D721Med (cell line): Measurements from ENCODE around the gene GRM3.
"Not testable (repeated sequence)": the region's sequence is repeated elsewhere in the genome, so short reads cannot be mapped to it uniquely, and the experiment has no call there.

Experiments used
- DNase-seq: peaks from one replicate; pipeline ENCODE4 v3.0.0; 2011; ENCODE audit warnings: low spot score; ENCODE audit not compliant: insufficient read length
- FAIRE-seq: peaks from 2 replicates; lab custom pipeline; 2011; peaks lifted over from hg19 to GRCh38; lab: Jason Lieb, UNC
- CTCF ChIP-seq: IDR thresholded peaks from 2 replicates; pipeline ENCODE4 v1.5.1; 2012; ENCODE audit warnings: mild to moderate bottlenecking, control low read depth; ENCODE audit not compliant: insufficient read depth; ENCODE audit errors: missing control alignments

Gene GRM3

DNA sequence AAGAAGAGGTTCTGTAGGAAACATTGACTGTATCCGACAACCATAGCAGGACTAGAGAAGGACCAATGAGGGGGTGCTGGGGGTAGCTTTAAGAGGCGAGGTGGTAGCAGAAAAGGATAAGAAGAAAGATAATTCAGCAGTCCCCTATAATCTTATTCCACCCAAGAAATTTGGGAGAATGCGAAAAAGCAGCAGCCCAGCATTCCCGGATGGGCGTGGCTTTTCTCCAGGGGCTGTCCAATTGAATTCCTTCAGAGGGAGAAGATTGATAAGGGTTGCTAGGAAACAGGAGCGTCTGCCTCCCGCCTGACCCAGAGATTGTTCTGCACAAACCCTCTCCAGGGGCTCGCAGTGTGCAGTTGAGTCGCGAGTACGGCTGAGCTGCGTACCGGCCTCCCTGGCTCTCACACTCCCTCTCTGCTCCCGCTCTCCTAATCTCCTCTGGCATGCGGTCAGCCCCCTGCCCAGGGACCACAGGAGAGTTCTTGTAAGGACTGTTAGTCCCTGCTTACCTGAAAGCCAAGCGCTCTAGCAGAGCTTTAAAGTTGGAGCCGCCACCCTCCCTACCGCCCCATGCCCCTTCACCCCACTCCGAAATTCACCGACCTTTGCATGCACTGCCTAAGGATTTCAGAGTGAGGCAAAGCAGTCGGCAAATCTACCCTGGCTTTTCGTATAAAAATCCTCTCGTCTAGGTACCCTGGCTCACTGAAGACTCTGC lies at the start of gene GRM3:
Gene GRM3, plus strand, starts transcription at position 349 of the 721 bp plus-strand sequence. CDS start 121,237 bp downstream, outside the sequence.
- no peak for TF ChIP-seq CTCF
- DNase-seq = no peak
- no peak for FAIRE-seq

DNA sequence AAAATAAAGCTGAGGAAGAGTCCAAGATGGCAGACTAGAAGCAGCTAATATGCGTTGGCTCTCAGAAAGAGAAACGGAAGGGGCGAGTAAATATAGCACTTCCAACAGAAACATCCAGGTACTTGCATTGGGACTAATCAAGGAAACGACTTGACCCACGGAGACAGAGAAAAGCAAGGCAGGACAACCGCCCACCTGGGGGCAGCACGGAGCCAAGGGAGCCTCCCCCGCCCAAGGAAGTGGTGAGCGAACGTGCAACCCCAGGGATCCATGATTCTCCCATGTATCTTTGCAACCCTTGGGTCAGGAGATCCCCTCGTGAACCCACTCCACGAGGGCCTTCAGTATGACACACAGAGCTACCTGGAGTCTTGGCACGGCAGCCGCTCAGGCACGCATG lies 45.4 kb upstream of the GRM3 start:
- DNase-seq = no peak
- FAIRE-seq = no peak
- peak; percentile 34 for TF ChIP-seq CTCF

DNA sequence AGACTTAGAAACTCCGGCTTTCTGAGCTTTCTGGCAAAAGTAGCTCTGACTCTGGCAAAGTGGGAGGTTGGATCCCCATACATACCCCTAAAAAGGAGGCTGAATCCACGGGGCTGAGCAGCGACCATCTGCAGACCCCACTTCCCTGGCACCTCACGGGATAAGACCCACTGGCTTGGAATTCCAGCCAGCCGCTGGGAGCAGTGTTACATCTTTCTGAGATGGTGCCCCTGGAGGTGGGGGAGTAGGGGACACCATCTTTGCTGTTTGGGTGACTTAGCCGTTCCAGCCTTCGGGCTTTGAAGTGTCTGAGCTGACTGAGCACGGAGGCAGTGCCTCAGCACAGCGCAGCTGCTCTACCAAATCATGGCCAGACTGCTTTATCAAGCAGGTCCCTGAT lies 45.0 kb upstream of the GRM3 start:
- DNase-seq (no peak), FAIRE-seq (no peak)
- TF ChIP-seq CTCF = no peak

DNA sequence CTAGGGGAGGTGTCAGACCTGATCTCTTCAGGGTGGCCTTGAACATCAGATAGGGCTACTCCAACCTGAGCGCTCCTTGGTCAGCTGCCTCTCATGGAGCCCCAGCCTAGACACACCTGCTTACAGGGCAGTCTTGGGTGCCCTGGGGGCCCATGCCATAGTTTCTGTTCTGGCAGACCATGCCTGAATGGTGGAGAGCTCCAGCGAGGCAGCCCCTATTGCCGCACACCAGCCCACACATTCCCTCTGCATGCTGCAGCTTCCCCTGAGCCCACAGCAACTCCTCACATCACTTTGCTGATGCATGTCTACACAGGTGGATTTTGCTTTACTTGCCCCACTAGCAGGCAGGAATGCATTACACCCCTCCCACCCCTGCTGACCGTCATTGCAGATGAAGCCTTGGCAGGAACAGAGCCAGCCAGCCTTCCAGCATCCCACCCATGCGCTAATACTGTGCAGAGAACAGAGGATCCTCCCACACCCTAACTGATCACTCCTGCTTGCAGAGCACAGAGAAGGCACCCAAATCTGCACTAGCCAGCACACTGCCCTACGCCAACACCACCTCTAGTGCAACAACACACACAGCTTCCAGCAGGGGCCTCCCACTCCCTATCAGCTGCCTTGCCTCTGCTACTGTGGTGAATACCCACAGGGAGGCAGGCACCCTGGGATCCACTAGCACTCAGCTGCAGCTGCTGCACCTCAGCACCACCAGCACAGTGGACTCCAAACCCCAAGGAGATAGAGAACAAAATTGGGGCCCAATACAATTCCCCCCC lies 43.0 kb upstream of the GRM3 start:
- FAIRE-seq (no peak), DNase-seq (no peak)
- TF ChIP-seq CTCF = peak; percentile 10

GRCh38 chr7:86615711-86616110 lies 28.0 kb upstream of the GRM3 start:
- DNase-seq, FAIRE-seq: not testable (repeated sequence)

- no peak for FAIRE-seq
- TF ChIP-seq CTCF = no peak
- DNase-seq = no peak
These were observed 844 bp downstream of the GRM3 start for GRCh38 chr7:86644282-86645224.

- TF ChIP-seq CTCF = no peak
- DNase-seq = no peak
- no peak for FAIRE-seq
These were observed 1.5 kb downstream of the GRM3 start for GRCh38 chr7:86645225-86645608.
